Neural crest cell (in vitro differentiated cells): ENCODE results near the gene EGFR. TPM values are rescaled to one million over a fixed set of nuclear protein-coding genes. Genes with fewer than 3 reads are reported as not detected.

ENCODE experiments used
- DNase-seq: peaks from one replicate; pipeline ENCODE4 v3.0.0; 2021; ENCODE audit warnings: low read depth, mixed read lengths, low spot score
- H3K27ac Mint-ChIP-seq: one replicate; pipeline ENCODE4 v1.8.0; 2021; ENCODE audit warnings: mild to moderate bottlenecking, mixed read lengths; ENCODE audit not compliant: unreplicated experiment
- H3K27me3 Mint-ChIP-seq: 2 replicates; pipeline ENCODE4 v1.8.0; 2021; ENCODE audit warnings: low read depth, mild to moderate bottlenecking, mixed read lengths
- H3K36me3 Mint-ChIP-seq: 2 replicates; pipeline ENCODE4 v1.8.0; 2021; ENCODE audit warnings: low read depth, mild to moderate bottlenecking, mixed read lengths
- H3K4me1 Mint-ChIP-seq: 2 replicates; pipeline ENCODE4 v1.8.0; 2021; ENCODE audit warnings: mixed read lengths
- H3K4me3 Mint-ChIP-seq: one replicate; pipeline ENCODE4 v1.8.0; 2021; ENCODE audit warnings: mild to moderate bottlenecking, mixed read lengths
- H3K9me3 Mint-ChIP-seq: 2 replicates; pipeline ENCODE4 v1.8.0; 2021; ENCODE audit warnings: mixed read lengths
- total RNA-seq: library from RNA; stranded (reverse); gene quantifications from 2 replicates; pipeline ENCODE4 v1.2.1, GENCODE V29; 2021
- TF ChIP-seq, protein P1 (sequence below): fragments of 200-600 bp; sonication (generic); conservative IDR thresholded peaks from 2 replicates; pipeline ENCODE4 v1.5.0; 2021; ENCODE audit warnings: antibody characterized with exemption, mild to moderate bottlenecking

Gene EGFR
- total RNA-seq, 1 donor from 2014 or later = 2.3 TPM

DNA sequence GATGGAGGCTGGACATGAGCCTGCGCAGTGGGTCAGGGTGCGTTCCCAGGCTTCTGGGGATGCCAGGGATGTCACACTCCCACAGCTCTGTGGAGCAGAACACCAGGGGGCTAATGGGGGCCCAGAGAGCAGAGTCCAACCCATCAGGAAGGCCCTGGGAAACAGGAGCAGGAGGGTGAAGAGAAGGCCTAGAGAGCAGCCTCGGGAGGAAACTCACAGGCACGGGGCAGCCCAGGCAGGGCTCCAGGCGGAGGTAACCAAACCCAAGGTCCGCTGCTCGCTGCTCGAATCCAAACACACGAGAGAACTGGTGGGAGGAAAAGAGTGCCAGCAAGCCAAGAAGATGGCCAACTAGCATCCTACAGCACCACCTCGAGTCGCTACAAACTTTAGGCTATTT lies 215.6 kb downstream of the EGFR start:
- peaks cover 8% of the 10 kb centered on the region for H3K9me3 Mint-ChIP-seq
- H3K27ac Mint-ChIP-seq = no peak overlapping the region
- no peak for DNase-seq
- H3K4me3 Mint-ChIP-seq = no peak overlapping the region
- H3K36me3 Mint-ChIP-seq = peaks cover under 1% of the 10 kb centered on the region
- TF ChIP-seq, protein P1, sequence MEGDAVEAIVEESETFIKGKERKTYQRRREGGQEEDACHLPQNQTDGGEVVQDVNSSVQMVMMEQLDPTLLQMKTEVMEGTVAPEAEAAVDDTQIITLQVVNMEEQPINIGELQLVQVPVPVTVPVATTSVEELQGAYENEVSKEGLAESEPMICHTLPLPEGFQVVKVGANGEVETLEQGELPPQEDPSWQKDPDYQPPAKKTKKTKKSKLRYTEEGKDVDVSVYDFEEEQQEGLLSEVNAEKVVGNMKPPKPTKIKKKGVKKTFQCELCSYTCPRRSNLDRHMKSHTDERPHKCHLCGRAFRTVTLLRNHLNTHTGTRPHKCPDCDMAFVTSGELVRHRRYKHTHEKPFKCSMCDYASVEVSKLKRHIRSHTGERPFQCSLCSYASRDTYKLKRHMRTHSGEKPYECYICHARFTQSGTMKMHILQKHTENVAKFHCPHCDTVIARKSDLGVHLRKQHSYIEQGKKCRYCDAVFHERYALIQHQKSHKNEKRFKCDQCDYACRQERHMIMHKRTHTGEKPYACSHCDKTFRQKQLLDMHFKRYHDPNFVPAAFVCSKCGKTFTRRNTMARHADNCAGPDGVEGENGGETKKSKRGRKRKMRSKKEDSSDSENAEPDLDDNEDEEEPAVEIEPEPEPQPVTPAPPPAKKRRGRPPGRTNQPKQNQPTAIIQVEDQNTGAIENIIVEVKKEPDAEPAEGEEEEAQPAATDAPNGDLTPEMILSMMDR = no peak
- peaks cover 3% of the 10 kb centered on the region for H3K27me3 Mint-ChIP-seq
- no peaks in the 10 kb centered on the region for H3K4me1 Mint-ChIP-seq

DNA sequence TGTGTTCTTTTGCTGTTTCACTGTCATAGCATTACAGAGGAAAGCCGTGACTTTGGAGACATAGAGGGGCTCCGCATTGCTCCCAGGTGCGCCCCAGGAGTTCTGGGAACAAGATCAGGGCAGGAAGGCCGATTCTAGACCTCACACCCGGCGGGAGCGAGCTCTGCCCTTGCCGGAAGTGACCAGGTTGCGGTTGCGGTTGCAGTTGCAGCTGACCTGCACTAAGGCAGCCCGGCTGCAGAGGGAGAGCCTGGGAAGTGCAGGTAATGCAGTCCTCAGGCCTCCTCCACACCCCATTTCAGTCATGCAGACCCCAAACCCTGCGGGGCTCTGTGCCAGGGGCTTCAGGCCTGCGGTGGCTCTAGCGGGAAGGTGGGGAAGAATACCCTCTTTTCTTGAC lies 216.3 kb downstream of the EGFR start:
- Mint-ChIP-seq H3K27me3 (peaks cover 3% of the 10 kb centered on the region), H3K27ac (no peak overlapping the region)

DNA sequence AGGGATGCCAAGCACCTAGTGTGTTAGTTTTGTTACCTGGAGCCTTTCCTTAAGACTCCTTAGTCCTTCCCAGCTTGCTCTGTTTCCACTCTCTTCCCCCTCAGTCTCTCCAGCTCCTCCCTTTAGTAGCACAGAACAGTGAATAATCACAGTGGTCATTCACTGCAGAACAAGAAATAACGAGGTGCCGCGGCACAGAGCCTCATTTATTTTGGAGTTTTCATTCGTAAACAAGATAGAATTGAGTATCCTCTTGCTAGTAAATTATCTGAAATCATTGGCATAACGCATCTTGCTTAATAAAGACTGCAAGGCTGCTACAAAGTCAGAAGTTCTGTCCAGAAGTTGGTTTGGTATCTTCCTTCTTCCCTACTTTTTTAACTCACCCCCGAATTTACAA lies 217.0 kb downstream of the EGFR start:
- no peaks in the 10 kb centered on the region for H3K9me3 Mint-ChIP-seq
- no peaks in the 10 kb centered on the region for H3K36me3 Mint-ChIP-seq
- H3K4me1 Mint-ChIP-seq = no peaks in the 10 kb centered on the region
- TF ChIP-seq, protein P1 = no peak
- H3K27me3 Mint-ChIP-seq = peaks cover under 1% of the 10 kb centered on the region
- no peak overlapping the region for H3K4me3 Mint-ChIP-seq
- DNase-seq = no peak
- H3K27ac Mint-ChIP-seq = no peak overlapping the region

More for the DNA sequence above, 216.3 kb downstream of the EGFR start:
- H3K36me3 Mint-ChIP-seq = no peaks in the 10 kb centered on the region
- no peaks in the 10 kb centered on the region for H3K4me1 Mint-ChIP-seq
- no peak for DNase-seq
- H3K9me3 Mint-ChIP-seq = peaks cover 4% of the 10 kb centered on the region
- TF ChIP-seq, protein P1 = no peak
- no peak overlapping the region for H3K4me3 Mint-ChIP-seq

DNA sequence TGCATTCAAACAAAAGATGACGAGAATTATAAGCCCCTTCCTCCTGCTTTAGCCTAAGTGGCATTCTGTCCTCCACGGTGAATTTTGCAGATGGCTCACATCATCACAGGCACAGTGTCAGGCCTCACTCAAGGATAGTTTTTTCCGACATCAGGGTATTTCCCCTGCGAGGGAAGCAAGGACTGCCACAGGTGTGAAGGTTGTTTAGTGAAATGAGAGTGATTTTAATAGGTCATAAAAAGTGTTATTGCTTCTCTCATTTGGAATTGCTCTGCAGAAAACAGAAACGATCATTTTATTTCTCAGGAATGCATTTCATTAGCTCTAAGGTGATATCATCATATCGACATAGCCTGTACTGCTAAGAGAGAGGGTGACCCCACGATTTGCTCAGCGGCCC lies 217.7 kb downstream of the EGFR start:
- Mint-ChIP-seq H3K9me3 (no peaks in the 10 kb centered on the region), H3K4me3 (no peak overlapping the region), H3K27me3 (no peaks in the 10 kb centered on the region), H3K27ac (no peak overlapping the region), H3K4me1 (no peaks in the 10 kb centered on the region), H3K36me3 (no peaks in the 10 kb centered on the region)
- TF ChIP-seq, protein P1 = no peak
- DNase-seq = no peak

DNA sequence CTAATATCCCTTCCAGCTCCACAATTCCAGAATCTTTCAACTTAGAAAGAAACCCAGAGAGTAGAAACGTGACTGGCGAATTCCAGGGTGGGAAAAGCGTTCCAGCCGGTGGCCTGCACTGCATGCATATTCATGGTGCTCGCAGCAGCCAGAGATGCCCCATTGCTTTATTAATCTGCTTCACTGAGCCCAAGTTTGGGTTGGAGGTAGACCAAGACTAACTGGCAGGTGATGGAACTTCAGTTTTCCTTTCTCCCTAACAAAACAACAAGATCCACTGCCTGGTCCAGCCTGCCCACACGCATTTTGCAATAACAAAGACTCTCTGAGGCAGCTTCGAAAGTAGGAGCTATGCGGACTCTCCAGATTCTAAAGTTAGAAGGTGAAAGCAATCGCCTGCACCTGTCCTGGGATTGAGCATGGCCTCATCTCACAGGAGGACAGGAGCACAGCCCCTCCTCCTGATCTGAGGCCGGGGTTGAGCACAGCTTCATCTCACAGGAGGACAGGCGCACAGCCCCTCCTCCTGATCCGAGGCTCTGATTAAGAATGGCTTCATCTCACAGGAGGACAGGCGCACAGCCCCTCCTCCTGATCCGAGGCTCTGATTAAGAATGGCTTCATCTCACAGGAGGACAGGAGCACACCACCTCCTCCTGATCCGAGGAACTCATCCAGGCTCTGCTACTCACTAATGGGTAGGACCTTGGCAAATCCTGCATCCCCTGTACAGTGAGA lies 218.5 kb downstream of the EGFR start:
- no peak for DNase-seq

More for the DNA sequence above, 218.5 kb downstream of the EGFR start:
- Mint-ChIP-seq H3K4me3 (no peak overlapping the region), H3K4me1 (no peaks in the 10 kb centered on the region), H3K27me3 (no peaks in the 10 kb centered on the region), H3K36me3 (no peaks in the 10 kb centered on the region), H3K9me3 (no peaks in the 10 kb centered on the region), H3K27ac (no peak overlapping the region)
- TF ChIP-seq, protein P1 = no peak
